Chondrocyte (in vitro differentiated cells): ENCODE measurements around the gene FANCE. TPM values are rescaled to one million over a fixed set of nuclear protein-coding genes. Genes with fewer than 3 reads are reported as not detected.
"Not testable (repeated sequence)": the region's sequence is repeated elsewhere in the genome, so short reads cannot be mapped to it uniquely, and the experiment has no call there.

Experiments used
- DNase-seq: peaks from one replicate; pipeline ENCODE4 v3.0.0; 2021; ENCODE audit warnings: mixed read lengths, low spot score
- H3K27ac Mint-ChIP-seq: one replicate; pipeline ENCODE4 v1.8.0; 2021; ENCODE audit warnings: mild to moderate bottlenecking, moderate library complexity, mixed read lengths; ENCODE audit not compliant: unreplicated experiment
- H3K27me3 Mint-ChIP-seq: 2 replicates; pipeline ENCODE4 v1.8.0; 2021; ENCODE audit warnings: low read depth, mixed read lengths
- H3K36me3 Mint-ChIP-seq: 2 replicates; pipeline ENCODE4 v1.8.0; 2021; ENCODE audit warnings: low read depth, mixed read lengths
- H3K4me1 Mint-ChIP-seq: 2 replicates; pipeline ENCODE4 v1.8.0; 2021; ENCODE audit warnings: low read depth, mild to moderate bottlenecking, mixed read lengths
- H3K4me3 Mint-ChIP-seq: one replicate; pipeline ENCODE4 v1.8.0; 2021; ENCODE audit warnings: mild to moderate bottlenecking, moderate library complexity, mixed read lengths; ENCODE audit not compliant: unreplicated experiment
- H3K9me3 Mint-ChIP-seq: 2 replicates; pipeline ENCODE4 v1.8.0; 2021; ENCODE audit warnings: low read depth, mixed read lengths
- CTCF ChIP-seq: fragments of 200-600 bp; sonication (generic); IDR thresholded peaks from 2 replicates; pipeline ENCODE4 v1.5.0; 2021; ENCODE audit warnings: antibody characterized with exemption, mild to moderate bottlenecking, moderate library complexity
- total RNA-seq: library from RNA; stranded (reverse); gene quantifications from 3 replicates; pipeline ENCODE4 v1.2.1, GENCODE V29; 2021

Gene FANCE
- total RNA-seq, 1 donor from 2014 or later = 6.8 TPM

- Mint-ChIP-seq H3K36me3 (peaks cover 2% of the 10 kb centered on the region), H3K27me3 (no peaks in the 10 kb centered on the region), H3K27ac (no peak overlapping the region), H3K4me3 (no peak overlapping the region), H3K4me1 (peaks cover 24% of the 10 kb centered on the region), H3K9me3 (peaks cover 7% of the 10 kb centered on the region)
- no peak for DNase-seq
- TF ChIP-seq CTCF = no peak
Measured at GRCh38 chr6:35432291-35432690, 19.8 kb upstream of the FANCE start.

- not testable (repeated sequence) for H3K27me3 Mint-ChIP-seq, H3K9me3 Mint-ChIP-seq, DNase-seq, H3K36me3 Mint-ChIP-seq, H3K4me3 Mint-ChIP-seq, H3K27ac Mint-ChIP-seq
- peaks cover 20% of the 10 kb centered on the region for H3K4me1 Mint-ChIP-seq
Measured at GRCh38 chr6:35432702-35433101, 19.4 kb upstream of the FANCE start.

- no peak for DNase-seq
- Mint-ChIP-seq H3K9me3 (no peaks in the 10 kb centered on the region), H3K27me3 (no peaks in the 10 kb centered on the region), H3K36me3 (no peaks in the 10 kb centered on the region), H3K27ac (no peak overlapping the region), H3K4me3 (no peak overlapping the region), H3K4me1 (no peaks in the 10 kb centered on the region)
- TF ChIP-seq CTCF = no peak
Measured at GRCh38 chr6:35435074-35435837, 16.9 kb upstream of the FANCE start.

GRCh38 chr6:35436071-35436857 is 15.9 kb upstream of the FANCE start:
- Mint-ChIP-seq H3K4me3 (no peak overlapping the region), H3K4me1 (no peaks in the 10 kb centered on the region), H3K27me3 (no peaks in the 10 kb centered on the region), H3K36me3 (no peaks in the 10 kb centered on the region), H3K27ac (no peak overlapping the region), H3K9me3 (no peaks in the 10 kb centered on the region)
- no peak for TF ChIP-seq CTCF
- no peak for DNase-seq

GRCh38 chr6:35438378-35439065 is 13.6 kb upstream of the FANCE start:
- not testable (repeated sequence) for H3K4me1 Mint-ChIP-seq, H3K27me3 Mint-ChIP-seq, H3K27ac Mint-ChIP-seq, DNase-seq, H3K36me3 Mint-ChIP-seq, H3K9me3 Mint-ChIP-seq, H3K4me3 Mint-ChIP-seq

- H3K4me1 Mint-ChIP-seq = no peaks in the 10 kb centered on the region
- no peaks in the 10 kb centered on the region for H3K9me3 Mint-ChIP-seq
- H3K27ac Mint-ChIP-seq = no peak overlapping the region
- no peak for TF ChIP-seq CTCF
- no peaks in the 10 kb centered on the region for H3K27me3 Mint-ChIP-seq
- DNase-seq = no peak
- H3K4me3 Mint-ChIP-seq = no peak overlapping the region
- no peaks in the 10 kb centered on the region for H3K36me3 Mint-ChIP-seq
Measured at GRCh38 chr6:35439308-35439707, 12.8 kb upstream of the FANCE start.
